HG02981 (cell line): Measurements from ENCODE around the gene FCGBP.
"Not testable (repeated sequence)": the region's sequence is repeated elsewhere in the genome, so short reads cannot be mapped to it uniquely, and the experiment has no call there.

ENCODE experiments used
- ATAC-seq: cut with Tn5 transposase; IDR thresholded peaks from one replicate; pipeline ENCODE4 v1.9.1; 2021; ENCODE audit warnings: mild to moderate bottlenecking, moderate library complexity; ENCODE audit not compliant: unreplicated experiment

FCGBP gene

GRCh38 chr19:39934584-39935363, at the start of gene FCGBP:
Gene FCGBP, minus strand, starts transcription at chr19:39934634.
- ATAC-seq = no peak

- no peak for ATAC-seq
Measured at GRCh38 chr19:39983695-39984300, 49.4 kb upstream of the FCGBP start.

GRCh38 chr19:39982883-39983282, 48.4 kb upstream of the FCGBP start:
- no peak for ATAC-seq

- ATAC-seq = no peak
Measured at GRCh38 chr19:39974377-39975155, 40.1 kb upstream of the FCGBP start.

- ATAC-seq = no peak
Measured at GRCh38 chr19:39971380-39972035, 37.1 kb upstream of the FCGBP start.

GRCh38 chr19:39970675-39971379, 36.4 kb upstream of the FCGBP start, which contains the start of gene PSMC4:
Gene PSMC4, plus strand, starts transcription at chr19:39971165. Its CDS starts 38 bp downstream, at chr19:39971203.
- peak; percentile 92 for ATAC-seq

- ATAC-seq = peak; percentile 6
Measured at GRCh38 chr19:39970425-39970674, 35.9 kb upstream of the FCGBP start.

GRCh38 chr19:39969681-39970424, 35.4 kb upstream of the FCGBP start:
- ATAC-seq = no peak

GRCh38 chr19:39969266-39969665, 34.8 kb upstream of the FCGBP start:
- ATAC-seq = no peak

GRCh38 chr19:39968789-39969188, 34.4 kb upstream of the FCGBP start:
- ATAC-seq = no peak

GRCh38 chr19:39967561-39967960, 33.1 kb upstream of the FCGBP start:
- ATAC-seq = no peak

- no peak for ATAC-seq
Measured at GRCh38 chr19:39966617-39967016, 32.2 kb upstream of the FCGBP start.

- no peak for ATAC-seq
Measured at GRCh38 chr19:39963898-39964297, 29.5 kb upstream of the FCGBP start.

GRCh38 chr19:39959407-39959806, 25.0 kb upstream of the FCGBP start:
- ATAC-seq = not testable (repeated sequence)

- not testable (repeated sequence) for ATAC-seq
Measured at GRCh38 chr19:39958942-39959341, 24.5 kb upstream of the FCGBP start.

GRCh38 chr19:39957886-39958285, 23.5 kb upstream of the FCGBP start:
- not testable (repeated sequence) for ATAC-seq

- ATAC-seq = no peak
Measured at GRCh38 chr19:39953915-39954314, 19.5 kb upstream of the FCGBP start.

GRCh38 chr19:39951686-39952085, 17.3 kb upstream of the FCGBP start:
- ATAC-seq = no peak

GRCh38 chr19:39951065-39951650, 16.7 kb upstream of the FCGBP start:
- no peak for ATAC-seq
